SK-N-MC (cell line): ENCODE measurements around the gene CHN1.

Experiments
- EZH2 ChIP-seq: fragments of 200-600 bp; sonication (generic); IDR thresholded peaks from one replicate; pipeline ENCODE4 v1.6.1; 2017; ENCODE audit warnings: antibody characterized with exemption
- FOXP2 ChIP-seq: optimal IDR thresholded peaks from 2 replicates; pipeline ENCODE3; 2011; ENCODE audit warnings: mild to moderate bottlenecking, moderate library complexity; ENCODE audit not compliant: insufficient read depth; ENCODE audit errors: extremely low read length, control extremely low read depth
- POLR2AphosphoS5 ChIP-seq: IDR thresholded peaks from 2 replicates; pipeline ENCODE4 v1.6.1; 2012; ENCODE audit warnings: mild to moderate bottlenecking, low read depth, low read length, borderline replicate concordance

GRCh38 chr2:174774886-174775285 lies 230.3 kb downstream of the CHN1 start:
- TF ChIP-seq EZH2 (no peak), POLR2AphosphoS5 (no peak), FOXP2 (no peak)
